Spleen (tissue), 7 donors: ENCODE results near the gene CUBN.

Source experiments
- CTCF ChIP-seq, 11 experiments: fragments of 200-600 bp in 7 of 11; fragments of 450-650 bp in 4 of 11; sonication (generic) in 4 of 11; IDR thresholded peaks in 8 of 11; conservative IDR thresholded peaks in 3 of 11; 1 replicate in 7 of 11; 2 replicates in 4 of 11; pipeline versions ENCODE4 v1.4.0 to v1.8.0; 2016 to 2021; ENCODE audit warnings: antibody characterized with exemption in 11 of 11, inconsistent platforms in 4 of 11, mild to moderate bottlenecking in 1 of 11
- POLR2A ChIP-seq, 3 donors: fragments of 450-650 bp; IDR thresholded peaks; one replicate each; pipeline ENCODE4 v1.5.1; 2017; ENCODE audit warnings: antibody characterized with exemption in 3 of 3, mild to moderate bottlenecking in 1 of 3
- POLR2AphosphoS5 ChIP-seq, 3 donors: sonication (generic); formaldehyde crosslinking; IDR thresholded peaks; one replicate each; pipeline ENCODE4 v1.5.1; 2017; ENCODE audit warnings: antibody characterized with exemption in 3 of 3
- donor health status: DM: no; HTN: no; CAD: no; lungs with moderate emphysema.
- donor health status: DM: no; HTN: no; CAD: no.
- donor health status: DM: no; HTN: no; CAD: no.

DNA sequence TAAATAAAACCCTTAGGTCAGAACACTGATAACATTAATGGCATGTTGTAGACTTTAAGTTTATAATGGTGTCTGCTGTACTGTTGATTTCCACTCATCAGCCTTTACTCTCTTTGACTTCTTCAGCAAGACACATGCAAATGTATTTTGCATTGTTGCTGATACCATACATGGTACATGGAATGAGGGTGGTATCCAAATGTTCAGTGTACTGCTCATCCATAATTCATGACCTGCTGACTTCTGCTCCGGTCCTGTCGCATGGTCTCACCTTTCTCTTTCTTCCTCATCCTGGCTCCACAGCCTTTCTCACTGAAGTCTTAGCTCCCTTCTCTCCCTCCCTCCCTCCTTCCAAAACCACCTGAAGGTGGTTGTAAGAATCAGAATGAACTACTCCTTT lies 4.7 kb upstream of the CUBN start:
- TF ChIP-seq CTCF (IDR thresholded peaks at IDR 0.05 in 8 of 11, conservative IDR thresholded peaks at IDR 0.05 in 3 of 11) (no peak), POLR2AphosphoS5 (IDR thresholded peaks at IDR 0.05) (no peak), POLR2A (IDR thresholded peaks at IDR 0.05) (no peak)
